GF-D8 (cell line): Measurements from ENCODE around the gene GGTLC3.
"Not testable (repeated sequence)": the region's sequence is repeated elsewhere in the genome, so short reads cannot be mapped to it uniquely, and the experiment has no call there.

Source experiments
- DNase-seq: peaks from one replicate; lab custom pipeline; 2025; lab: John Stamatoyannopoulos, UW

Gene GGTLC3

DNA sequence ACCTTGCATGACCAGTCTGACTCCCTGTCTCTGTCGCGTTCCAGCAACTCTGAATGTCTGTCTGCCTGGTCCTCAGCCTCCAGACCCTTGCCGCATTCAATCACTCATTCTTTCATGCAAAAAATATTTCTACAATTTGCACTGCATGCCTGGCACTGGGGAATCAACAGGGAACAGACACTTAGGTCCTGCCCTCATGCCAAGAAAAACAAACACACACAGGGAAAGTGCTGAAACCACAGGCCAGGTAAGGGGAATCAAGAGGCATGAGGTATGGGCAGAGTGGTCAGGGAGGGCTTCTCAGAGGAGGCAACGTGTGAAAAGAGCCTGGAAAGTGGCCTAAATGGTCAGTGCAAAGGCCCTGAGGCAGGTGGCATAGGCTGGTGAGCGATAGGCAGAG, at the start of gene GGTLC3:
TSS of gene GGTLC3 (minus strand) at position 101 of the 400 bp plus-strand sequence. CDS start 264 bp downstream, outside the sequence.
- not testable (repeated sequence) for DNase-seq

GRCh38 chr22:18560099-18560974, 42.4 kb upstream of the GGTLC3 start:
- DNase-seq = not testable (repeated sequence)

DNA sequence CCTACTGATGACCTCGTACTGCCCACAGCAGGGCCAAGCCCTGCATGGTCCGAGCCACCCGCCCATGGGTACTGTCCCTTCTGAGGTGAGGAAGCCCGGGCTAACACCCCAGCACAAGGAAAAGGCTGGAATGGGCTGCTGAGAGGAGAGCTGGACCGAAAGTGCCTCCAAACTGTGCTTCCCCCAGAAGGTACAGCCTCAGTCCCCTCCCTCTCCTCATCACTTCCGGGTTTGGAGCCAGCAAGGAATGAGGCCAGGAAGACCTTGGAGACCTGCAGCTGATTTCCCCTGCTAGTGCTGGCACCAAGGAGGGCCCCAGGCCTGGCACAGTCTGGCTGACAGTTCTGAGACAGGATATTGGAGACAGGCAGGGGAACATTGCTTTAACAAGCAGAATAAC, 41.0 kb upstream of the GGTLC3 start:
- DNase-seq = not testable (repeated sequence)

DNA sequence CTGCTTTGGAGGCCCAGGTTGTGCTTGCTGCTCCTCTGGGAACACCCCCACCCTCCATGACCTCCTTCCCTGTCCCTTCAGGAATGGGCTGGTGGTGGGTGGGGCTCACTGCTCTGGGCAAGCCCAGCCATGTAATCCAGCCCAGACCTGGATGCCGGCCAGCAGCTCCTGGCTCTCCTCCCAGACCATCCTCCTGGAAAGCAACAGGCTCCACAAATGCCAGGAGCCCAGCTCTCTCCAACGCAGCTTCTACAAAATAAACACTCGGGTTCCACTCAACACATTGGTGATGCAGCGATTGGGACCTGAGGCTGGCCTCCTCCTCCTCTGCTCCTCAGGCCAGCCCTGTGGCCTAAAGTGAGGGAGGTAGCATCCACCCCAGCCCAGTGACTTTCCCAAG, 40.6 kb upstream of the GGTLC3 start:
- not testable (repeated sequence) for DNase-seq

DNA sequence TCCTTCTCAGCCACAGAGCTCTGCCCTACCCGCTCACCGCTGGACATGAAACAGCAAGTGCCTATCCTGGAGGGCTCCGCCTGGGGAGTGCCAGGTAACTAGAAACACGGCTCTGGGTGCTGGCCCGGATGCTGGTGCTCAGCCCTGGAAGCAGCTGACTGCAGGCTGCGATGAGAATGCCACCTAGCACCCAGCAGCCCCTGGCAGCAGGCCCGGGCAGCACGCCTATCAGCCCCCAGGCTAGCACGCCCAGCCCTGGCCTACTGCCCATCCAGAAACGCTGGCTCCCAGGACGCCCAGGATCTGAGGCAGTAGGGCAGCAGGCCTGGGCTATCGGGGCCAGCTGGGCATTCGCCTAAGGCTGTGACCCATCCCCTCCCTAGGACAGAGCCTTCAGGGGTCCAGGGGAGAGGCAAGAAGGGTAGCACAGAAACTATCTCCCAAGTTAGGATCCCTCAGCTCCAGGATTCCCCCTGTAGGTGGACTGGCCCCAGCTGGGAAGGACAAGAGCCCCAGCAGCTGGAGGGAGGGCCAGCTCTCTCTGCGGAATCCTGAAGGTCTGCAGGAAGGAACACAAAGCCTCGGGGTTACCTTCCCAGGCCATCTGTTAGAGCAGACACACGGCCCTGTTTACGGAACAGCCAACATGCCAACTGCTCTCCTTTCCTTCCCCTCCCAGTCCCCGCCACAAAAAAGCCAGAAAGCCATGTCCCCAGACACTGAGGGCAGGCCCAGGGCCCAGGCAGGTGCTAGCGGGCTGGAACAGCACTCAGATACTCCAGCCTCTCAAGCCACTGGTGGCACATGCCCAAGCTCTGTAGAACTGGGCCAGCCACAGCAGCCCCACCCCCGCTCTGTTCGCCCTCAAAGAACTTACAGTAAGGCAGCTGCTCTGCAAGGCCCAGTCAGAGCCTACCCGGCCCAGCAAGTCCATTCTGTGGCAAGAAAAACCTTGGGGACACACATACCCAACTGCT, 36.6 kb upstream of the GGTLC3 start:
- DNase-seq = not testable (repeated sequence)

DNA sequence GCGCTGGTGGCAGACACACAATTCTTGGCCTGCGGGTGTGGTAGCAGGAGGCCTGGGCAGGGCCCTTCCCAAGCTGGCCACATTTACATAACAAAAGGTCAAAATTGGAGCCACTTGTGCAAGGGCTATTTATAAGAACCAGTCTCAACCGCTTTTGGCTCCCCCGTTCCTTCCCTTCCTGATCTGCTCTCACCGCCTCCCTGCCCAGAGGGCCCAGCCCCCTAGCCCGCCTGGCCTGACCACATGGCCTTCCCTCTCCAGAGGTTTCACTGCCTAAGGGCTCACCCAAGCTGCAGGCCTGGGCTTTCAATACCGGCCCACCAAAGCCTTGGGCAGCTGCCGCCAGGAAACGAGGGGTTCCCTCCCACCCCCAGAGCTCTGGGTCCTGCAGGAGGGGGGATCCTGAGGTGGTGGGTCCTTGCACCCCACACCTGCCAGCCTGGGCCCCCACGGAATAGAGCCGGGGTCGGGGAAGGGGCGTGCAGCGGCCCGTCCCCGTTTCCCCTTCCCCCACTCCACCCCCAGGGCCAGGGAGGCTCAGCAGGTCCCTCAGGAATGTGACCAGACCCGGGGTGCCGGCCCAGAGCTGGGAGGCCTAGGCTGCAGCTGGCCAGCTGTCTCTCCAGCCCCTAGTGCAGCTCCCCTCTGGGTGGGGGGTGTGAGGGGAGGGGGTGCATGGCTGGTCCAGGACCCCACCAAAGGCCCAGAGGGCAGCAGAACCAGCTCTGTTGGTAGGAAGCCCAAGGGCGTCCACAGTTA, 35.1 kb upstream of the GGTLC3 start:
- not testable (repeated sequence) for DNase-seq

DNA sequence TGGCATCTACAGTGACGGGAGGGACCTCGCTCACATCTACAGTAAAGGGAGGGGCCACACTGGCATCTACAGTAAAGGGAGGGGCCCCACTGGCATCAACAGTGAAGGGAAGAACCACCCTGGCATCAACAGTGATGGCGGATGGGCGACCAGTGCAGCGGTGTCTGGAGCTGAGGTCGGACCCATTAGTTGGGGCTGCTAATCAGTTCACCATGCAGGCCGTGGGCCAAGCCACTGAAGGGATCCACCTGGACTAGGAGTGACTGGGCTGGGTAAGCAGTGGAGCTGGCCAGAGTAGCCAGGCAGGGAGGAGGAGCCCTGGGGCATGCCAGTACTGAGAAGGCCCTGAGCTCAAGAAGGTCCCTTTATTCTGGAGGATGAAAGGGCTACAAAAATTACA, 33.1 kb upstream of the GGTLC3 start:
- DNase-seq = not testable (repeated sequence)

GRCh38 chr22:18549458-18550179, 31.7 kb upstream of the GGTLC3 start:
- not testable (repeated sequence) for DNase-seq

DNA sequence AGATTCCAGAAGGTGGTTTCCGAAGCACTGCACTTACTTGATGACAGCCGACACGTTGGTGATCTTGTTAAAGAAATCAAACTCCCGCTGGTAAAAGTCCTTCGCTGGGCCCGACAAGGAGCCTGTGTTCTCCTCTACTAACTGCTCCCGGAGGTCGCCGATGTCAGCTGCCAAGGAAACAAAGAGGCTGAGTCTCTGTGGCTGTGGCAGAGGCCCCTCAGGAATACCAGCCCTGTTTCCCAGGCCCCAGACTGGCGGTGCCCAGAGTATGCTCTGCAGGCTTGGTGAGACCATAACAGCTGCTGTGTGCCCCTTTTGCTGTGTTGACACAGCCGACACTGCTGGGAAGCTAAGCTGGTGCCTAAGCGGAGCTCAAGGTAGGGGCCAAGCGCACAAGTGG, 26.7 kb upstream of the GGTLC3 start:
- not testable (repeated sequence) for DNase-seq

GRCh38 chr22:18543400-18543799, 25.4 kb upstream of the GGTLC3 start:
- DNase-seq = not testable (repeated sequence)

GRCh38 chr22:18539994-18540393, 22.0 kb upstream of the GGTLC3 start:
- not testable (repeated sequence) for DNase-seq

DNA sequence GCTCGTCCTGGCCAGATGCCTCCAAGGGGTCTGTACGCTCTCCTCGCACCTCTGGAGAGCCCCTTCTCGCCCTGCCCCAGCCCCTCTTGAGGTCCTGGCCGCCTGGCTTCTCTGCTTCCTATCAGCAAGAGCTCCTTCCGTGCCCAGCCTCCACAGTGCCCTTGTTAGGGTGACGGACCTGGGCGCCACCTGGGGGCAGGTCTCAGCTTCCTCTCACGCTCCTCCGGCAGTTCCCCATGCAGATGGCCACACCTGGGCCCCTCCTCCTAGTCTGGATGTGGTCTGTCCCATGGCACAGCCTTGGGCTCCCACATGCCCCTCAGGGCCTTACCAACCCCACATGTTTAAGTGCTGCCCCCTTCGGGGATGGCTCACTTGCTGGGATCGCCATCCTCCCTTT, 16.4 kb upstream of the GGTLC3 start:
- not testable (repeated sequence) for DNase-seq

GRCh38 chr22:18533633-18534032, 15.7 kb upstream of the GGTLC3 start:
- not testable (repeated sequence) for DNase-seq

DNA sequence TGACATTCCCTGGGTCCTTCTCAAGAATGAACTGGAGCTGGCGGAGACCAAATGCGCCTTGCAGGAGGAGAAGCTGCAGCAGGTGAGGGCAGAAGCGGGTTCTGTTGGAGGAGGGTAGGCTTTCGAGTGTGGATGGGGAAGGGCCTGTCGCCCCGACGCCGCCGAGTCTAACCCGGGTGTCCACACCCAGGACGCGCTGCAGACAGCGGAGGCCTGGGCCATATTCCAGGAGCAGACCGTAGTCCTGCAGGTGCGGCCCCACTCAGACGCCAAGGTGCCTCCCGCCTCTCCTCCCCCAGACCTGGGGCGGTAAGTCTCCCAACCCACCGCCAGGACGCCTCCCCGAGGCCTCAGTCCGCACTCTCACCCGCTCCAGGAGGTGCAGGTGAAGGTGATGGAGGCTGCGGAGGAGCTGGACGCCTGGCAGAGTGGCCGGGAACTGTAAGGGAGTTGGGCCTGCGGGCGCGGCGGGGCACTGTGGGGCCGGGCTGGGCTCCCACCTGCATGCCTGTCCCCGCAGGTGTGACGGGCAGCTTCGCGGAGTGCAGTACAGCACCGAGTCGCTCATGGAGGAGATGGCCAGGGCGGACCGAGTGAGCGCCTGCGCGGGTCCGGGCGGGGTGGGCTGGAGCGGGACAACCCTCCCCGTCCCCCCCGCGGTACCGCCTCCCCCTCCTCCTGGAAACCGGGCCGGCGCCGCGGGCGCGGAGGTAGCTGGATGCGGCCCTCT, 11.6 kb upstream of the GGTLC3 start:
- not testable (repeated sequence) for DNase-seq

DNA sequence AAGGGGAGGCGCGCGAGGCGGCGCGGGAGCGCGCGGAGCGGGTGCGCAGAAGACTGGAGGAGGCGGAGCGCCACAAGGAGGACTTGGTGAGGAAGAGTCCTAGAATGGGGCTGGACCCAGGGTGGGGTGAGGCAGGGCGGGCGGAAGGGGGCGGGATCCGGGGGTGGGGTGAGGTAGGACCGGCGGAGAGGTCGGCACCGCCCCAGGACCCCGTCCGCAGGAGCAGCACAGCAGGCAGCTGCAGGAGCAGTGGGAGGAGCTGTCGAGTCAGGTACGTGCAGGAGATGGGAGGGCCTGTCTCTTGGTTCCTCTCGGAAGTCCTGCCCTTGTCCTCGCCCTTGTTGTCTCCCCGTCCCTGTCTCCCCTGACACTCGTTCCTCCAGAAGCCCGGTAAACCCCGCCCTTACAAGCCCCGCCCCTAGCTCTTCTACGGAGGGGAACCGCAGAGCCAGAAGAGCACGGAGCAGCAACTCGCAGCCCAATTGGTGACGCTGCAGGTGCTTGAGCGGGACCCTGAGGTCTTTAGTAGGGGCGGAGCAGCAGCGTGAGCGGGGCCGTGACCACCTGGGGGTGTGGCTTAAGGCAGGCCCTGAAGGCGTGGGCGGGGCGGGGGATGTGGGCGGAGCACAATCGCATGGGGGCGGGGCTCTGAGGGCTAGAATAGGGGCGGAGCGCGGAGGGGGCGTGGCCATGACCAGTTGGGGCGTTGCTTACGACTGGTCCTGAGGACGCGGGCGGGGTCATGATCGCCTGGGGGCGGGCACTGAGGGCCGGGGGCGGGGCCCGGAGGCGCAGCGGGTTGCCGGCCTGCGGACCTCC, 10.8 kb upstream of the GGTLC3 start:
- not testable (repeated sequence) for DNase-seq

- not testable (repeated sequence) for DNase-seq
Measured at GRCh38 chr22:18527752-18528596, 10.0 kb upstream of the GGTLC3 start, which contains the start of gene TMEM191B. TMEM191B (plus strand) TSS chr22:18527802; CDS start chr22:18527981, 179 bp downstream.

DNA sequence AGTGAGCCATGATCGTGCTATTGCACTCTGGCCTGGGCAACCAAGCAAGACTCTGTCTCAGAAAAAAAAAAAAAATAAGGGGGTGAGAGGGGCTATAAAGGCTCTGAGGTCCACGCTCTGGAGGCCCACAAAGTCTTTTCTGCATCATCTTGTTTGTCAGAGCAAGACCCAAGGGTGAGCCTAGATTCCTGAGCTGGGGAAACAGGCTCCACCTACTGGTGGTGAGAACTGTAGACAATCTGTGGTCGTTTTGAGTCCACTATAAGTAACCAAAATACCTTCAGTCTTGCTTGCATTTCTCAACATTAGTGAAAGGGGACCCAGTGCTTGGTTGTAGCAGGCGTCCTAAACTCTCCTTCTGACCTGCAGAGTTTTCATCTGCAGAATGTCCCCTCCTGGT, 5.4 kb upstream of the GGTLC3 start:
- not testable (repeated sequence) for DNase-seq

DNA sequence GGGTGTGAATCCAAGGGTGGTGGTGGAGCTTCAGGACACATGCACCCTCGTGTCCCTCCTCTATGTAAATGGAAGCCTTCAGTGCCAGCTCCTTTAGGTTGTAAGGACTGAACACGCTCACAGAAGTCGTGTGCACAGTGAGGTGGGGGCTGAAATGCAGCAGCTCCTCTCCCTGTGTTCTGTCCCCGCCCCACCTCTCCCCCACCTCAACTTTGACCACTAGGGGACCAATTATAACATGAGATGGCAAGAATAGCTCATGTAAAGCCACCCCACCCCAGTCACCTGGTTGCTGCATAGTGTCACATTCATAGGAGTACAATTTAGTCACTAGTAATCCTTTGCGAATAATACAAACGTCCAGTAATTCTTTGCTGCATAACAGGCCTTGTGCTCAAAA, 4.8 kb upstream of the GGTLC3 start:
- DNase-seq = not testable (repeated sequence)
